Tibial nerve (tissue), 4 donors: ENCODE measurements around the gene ZNF219. TPM values are rescaled to one million over a fixed set of nuclear protein-coding genes. Genes with fewer than 3 reads are reported as not detected.

ENCODE experiments used
- DNase-seq, 2 donors: peaks; one replicate each; pipeline ENCODE4 v3.0.0-alpha.2; 2019; ENCODE audit warnings: low spot score in 2 of 2
- H3K27ac ChIP-seq, 4 donors: fragments of 200-600 bp; sonication (generic) in 3 of 4; one replicate each; pipeline ENCODE4 v1.5.1; 2017 to 2019; ENCODE audit warnings: mild to moderate bottlenecking in 1 of 4
- H3K27me3 ChIP-seq, 2 donors: fragments of 200-600 bp; sonication (generic) in 1 of 2; one replicate each; pipeline versions ENCODE4 v1.5.1 to v1.6.0; 2017 to 2019
- H3K36me3 ChIP-seq, 3 donors: fragments of 200-600 bp; sonication (generic); one replicate each; pipeline ENCODE4 v1.5.1; 2018 to 2019
- H3K4me1 ChIP-seq, 4 donors: fragments of 200-600 bp; sonication (generic) in 3 of 4; one replicate each; pipeline ENCODE4 v1.5.1; 2017 to 2019
- H3K4me3 ChIP-seq, 4 donors: fragments of 200-600 bp; sonication (generic) in 3 of 4; one replicate each; pipeline ENCODE4 v1.5.1; 2017 to 2019; ENCODE audit warnings: mild to moderate bottlenecking in 1 of 4, moderate library complexity in 1 of 4
- H3K9me3 ChIP-seq, 4 donors: fragments of 200-600 bp; sonication (generic) in 3 of 4; one replicate each; pipeline ENCODE4 v1.5.1; 2017 to 2019
- EP300 ChIP-seq, 2 donors: sonication (generic); formaldehyde crosslinking; IDR thresholded peaks; one replicate each; pipeline ENCODE4 v1.6.1; 2017; ENCODE audit warnings: antibody characterized with exemption in 2 of 2, mild to moderate bottlenecking in 1 of 2
- POLR2A ChIP-seq, 2 donors: fragments of 450-650 bp; IDR thresholded peaks; one replicate each; pipeline ENCODE4 v1.6.1; 2017; ENCODE audit warnings: antibody characterized with exemption in 2 of 2, mild to moderate bottlenecking in 2 of 2, moderate library complexity in 2 of 2
- WGBS, 2 donors: methylation state at CpG; one replicate each; pipeline ENCODE4 v1.1.5; 2018; 5-methylcytosine and 5-hydroxymethylcytosine counted together
- total RNA-seq, 4 donors: library from RNA; depleted of rRNA; stranded (reverse); fragments of >200 nt; gene quantifications; one replicate each; pipeline ENCODE4 v1.1.0, GENCODE V29; 2016
- TF ChIP-seq, protein P1 (sequence below), 5 experiments: fragments of 200-600 bp in 3 of 5; fragments of 450-650 bp in 2 of 5; sonication (generic) in 3 of 5; IDR thresholded peaks; one replicate each; pipeline ENCODE4 v1.5.1; 2016 to 2019; ENCODE audit warnings: antibody characterized with exemption in 5 of 5, mild to moderate bottlenecking in 3 of 5, moderate library complexity in 2 of 5

ZNF219 gene
- total RNA-seq, 4 donors from 2014 or later = 28.6 to 90.3 (median 34.9) TPM

DNA sequence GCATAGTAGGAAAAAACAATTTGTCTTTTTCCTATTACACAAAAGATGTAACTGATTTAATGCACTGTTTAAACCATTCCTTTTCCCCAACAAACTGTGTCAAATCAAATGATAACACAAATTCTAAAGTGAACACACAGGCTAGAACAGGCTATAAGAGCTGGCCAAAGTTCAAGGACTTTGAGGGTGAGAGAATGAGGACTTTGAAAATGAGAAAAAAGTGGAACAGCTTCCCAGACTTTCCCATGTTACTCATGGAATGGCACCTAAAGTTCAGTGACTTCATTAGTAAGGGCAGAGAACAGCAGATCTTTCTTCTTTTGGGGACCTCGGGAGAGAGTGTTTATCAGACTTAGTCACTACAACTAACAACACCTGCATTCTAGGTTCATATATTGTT is 25.0 kb upstream of the ZNF219 start:
- H3K36me3 ChIP-seq = no peaks in the 10 kb centered on the region
- H3K4me3 ChIP-seq = no peak overlapping the region
- H3K4me1 ChIP-seq = no peaks in the 10 kb centered on the region
- no peak overlapping the region for H3K27ac ChIP-seq
- TF ChIP-seq POLR2A (IDR thresholded peaks at IDR 0.05) (no peak), EP300 (IDR thresholded peaks at IDR 0.05) (no peak)
- TF ChIP-seq, protein P1, sequence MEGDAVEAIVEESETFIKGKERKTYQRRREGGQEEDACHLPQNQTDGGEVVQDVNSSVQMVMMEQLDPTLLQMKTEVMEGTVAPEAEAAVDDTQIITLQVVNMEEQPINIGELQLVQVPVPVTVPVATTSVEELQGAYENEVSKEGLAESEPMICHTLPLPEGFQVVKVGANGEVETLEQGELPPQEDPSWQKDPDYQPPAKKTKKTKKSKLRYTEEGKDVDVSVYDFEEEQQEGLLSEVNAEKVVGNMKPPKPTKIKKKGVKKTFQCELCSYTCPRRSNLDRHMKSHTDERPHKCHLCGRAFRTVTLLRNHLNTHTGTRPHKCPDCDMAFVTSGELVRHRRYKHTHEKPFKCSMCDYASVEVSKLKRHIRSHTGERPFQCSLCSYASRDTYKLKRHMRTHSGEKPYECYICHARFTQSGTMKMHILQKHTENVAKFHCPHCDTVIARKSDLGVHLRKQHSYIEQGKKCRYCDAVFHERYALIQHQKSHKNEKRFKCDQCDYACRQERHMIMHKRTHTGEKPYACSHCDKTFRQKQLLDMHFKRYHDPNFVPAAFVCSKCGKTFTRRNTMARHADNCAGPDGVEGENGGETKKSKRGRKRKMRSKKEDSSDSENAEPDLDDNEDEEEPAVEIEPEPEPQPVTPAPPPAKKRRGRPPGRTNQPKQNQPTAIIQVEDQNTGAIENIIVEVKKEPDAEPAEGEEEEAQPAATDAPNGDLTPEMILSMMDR (IDR thresholded peaks at IDR 0.05) = no peak
- no peaks in the 10 kb centered on the region for H3K27me3 ChIP-seq
- WGBS, 2 donors = 79 to 80% methylated on average over 1 of the region's 1 CpG
- H3K9me3 ChIP-seq = no peaks in the 10 kb centered on the region
- DNase-seq = no peak

DNA sequence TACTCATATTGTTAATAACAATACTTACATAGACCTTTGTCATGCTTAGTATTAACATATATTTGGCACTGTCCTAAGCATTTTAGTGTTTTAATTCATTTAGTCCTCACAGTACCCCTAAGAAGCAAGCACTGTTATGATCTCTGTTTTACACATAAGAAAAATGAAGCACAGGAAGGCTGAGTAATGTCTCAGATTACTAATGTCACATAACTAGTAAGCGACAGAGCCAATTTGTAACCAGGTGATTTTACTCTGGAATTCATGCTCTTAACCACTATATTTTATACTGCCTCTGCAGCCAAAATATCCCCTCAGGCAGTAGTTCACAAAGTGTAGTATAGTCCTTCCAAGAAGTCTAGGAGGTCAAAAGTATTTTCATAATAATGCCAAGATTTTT is 22.7 kb upstream of the ZNF219 start:
- TF ChIP-seq EP300 (IDR thresholded peaks at IDR 0.05) = no peak
- TF ChIP-seq POLR2A (IDR thresholded peaks at IDR 0.05) = no peak
- TF ChIP-seq, protein P1 (IDR thresholded peaks at IDR 0.05) = no peak
- Histone ChIP-seq H3K4me1 (no peaks in the 10 kb centered on the region), H3K27me3 (no peaks in the 10 kb centered on the region), H3K4me3 (no peak overlapping the region), H3K36me3 (no peaks in the 10 kb centered on the region), H3K9me3 (no peaks in the 10 kb centered on the region), H3K27ac (no peak overlapping the region)
- DNase-seq = no peak
- 69% methylated on average over 1 of the region's 1 CpG for WGBS, 2 donors

DNA sequence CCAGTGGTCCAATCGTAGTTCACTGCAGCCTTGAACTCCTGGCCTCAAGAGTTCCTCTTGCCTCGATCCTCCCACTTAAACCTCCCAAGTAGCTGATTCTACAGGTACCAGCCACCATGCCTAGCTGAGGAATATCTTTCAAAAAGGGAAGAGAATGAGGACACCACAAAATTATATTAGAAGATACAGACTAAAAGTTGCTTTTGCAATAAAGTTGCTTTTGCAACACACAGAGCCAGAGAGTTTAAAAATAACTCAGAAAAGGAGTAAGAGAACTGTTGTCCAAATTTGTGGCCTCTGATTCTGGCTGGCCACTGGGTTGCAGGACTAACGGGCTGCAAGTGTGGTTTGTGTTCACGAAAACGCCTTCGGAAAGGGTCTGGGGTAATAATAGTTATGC is 22.2 kb upstream of the ZNF219 start:
- 70 to 73% methylated on average over 6 of the region's 6 CpGs for WGBS, 2 donors
- H3K9me3 ChIP-seq = no peaks in the 10 kb centered on the region
- no peak overlapping the region for H3K27ac ChIP-seq
- H3K27me3 ChIP-seq = no peaks in the 10 kb centered on the region
- DNase-seq = no peak
- H3K4me1 ChIP-seq = no peaks in the 10 kb centered on the region
- no peaks in the 10 kb centered on the region for H3K36me3 ChIP-seq
- TF ChIP-seq EP300 (IDR thresholded peaks at IDR 0.05) (no peak), POLR2A (IDR thresholded peaks at IDR 0.05) (no peak)
- TF ChIP-seq, protein P1 (IDR thresholded peaks at IDR 0.05) = no peak
- H3K4me3 ChIP-seq = no peak overlapping the region

DNA sequence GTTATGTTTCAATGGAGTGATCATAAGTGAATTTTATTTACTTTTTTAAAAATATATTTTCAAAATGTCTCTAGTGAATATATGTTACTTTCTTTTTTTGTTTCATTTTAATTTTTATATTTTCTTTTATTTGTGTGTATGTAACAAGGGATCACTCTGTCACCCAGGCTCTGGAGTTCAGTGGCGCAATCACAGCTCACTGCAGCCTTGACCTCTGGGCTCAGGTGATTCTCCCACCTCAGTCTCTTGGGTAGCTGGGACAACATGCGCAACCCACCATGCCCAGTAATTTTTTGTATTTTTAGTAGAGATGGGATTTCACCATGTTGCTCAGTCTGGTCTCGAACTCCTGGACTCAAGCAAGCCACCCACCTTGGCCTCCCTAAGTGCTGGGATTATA is 20.5 kb upstream of the ZNF219 start:
- WGBS, 2 donors = 94 to 98% methylated on average over 3 of the region's 3 CpGs
- no peak overlapping the region for H3K27ac ChIP-seq
- H3K4me3 ChIP-seq = no peak overlapping the region
- no peaks in the 10 kb centered on the region for H3K4me1 ChIP-seq
- DNase-seq = no peak
- H3K9me3 ChIP-seq = no peaks in the 10 kb centered on the region
- no peaks in the 10 kb centered on the region for H3K27me3 ChIP-seq
- TF ChIP-seq EP300 (IDR thresholded peaks at IDR 0.05) = no peak
- TF ChIP-seq, protein P1 (IDR thresholded peaks at IDR 0.05) = no peak
- TF ChIP-seq POLR2A (IDR thresholded peaks at IDR 0.05) = no peak
- no peaks in the 10 kb centered on the region for H3K36me3 ChIP-seq

DNA sequence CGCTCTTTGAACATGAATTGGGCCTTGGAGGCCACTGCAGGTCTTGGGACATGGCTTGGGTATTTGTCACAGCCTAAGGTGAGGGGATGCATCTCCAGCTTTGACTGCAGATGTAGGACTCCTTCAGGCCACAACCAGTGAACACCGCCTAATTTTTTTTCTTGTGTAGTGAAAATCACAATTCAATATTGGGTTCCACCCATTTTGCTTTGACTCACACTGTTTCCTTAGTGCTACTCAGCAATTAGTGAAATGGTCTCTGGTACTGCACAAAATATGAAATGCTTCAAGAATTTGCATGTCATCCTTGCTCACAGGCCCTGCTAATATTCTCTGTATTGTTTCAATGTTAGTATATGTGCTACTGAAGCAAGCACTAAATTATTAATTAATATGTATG is 14.9 kb upstream of the ZNF219 start:
- Histone ChIP-seq H3K27me3 (no peaks in the 10 kb centered on the region), H3K4me3 (no peak overlapping the region), H3K27ac (no peak overlapping the region), H3K4me1 (no peaks in the 10 kb centered on the region), H3K36me3 (no peaks in the 10 kb centered on the region), H3K9me3 (no peaks in the 10 kb centered on the region)
- DNase-seq = no peak
- 92 to 97% methylated on average over 2 of the region's 2 CpGs for WGBS, 2 donors
- TF ChIP-seq EP300 (IDR thresholded peaks at IDR 0.05) (no peak), POLR2A (IDR thresholded peaks at IDR 0.05) (no peak)
- TF ChIP-seq, protein P1 (IDR thresholded peaks at IDR 0.05) = no peak
